ENCODE measurements around the gene FRRS1.
"Not testable (repeated sequence)": the region's sequence is repeated elsewhere in the genome, so short reads cannot be mapped to it uniquely, and the experiment has no call there.

The FRRS1 gene

DNA sequence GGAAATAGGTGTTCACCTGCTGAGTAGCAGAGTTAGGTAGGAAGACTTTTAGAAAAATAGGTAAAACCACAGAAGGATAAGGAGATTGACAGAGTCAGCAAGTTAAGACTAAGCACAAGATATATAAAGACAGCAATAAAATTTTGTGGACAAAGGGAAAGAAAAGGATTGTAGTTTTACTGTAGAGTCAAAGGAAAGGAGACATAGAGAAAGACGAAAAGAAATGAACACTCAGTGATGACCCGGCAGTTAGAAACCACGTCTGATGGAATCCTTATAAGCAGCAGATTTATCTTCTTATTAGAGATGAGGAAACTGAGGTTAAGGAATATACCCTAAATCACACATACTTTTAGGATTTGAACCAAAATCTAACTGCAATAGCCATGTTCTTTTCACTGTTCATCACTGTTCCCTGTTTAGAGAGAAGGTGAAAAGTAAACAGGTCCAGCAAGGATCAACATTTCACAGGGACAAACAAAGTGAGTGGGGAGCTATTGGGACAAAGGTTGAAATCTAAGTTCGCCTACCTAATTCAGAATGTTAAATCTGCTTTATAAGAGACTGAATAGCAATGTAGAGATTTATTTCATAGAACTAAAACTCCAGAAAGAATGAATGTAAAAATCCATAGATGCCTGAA, 6.8 kb downstream of the FRRS1 start:
- Histone ChIP-seq H3K4me3 (ENCODE audit: insufficient read depth, low read length, poor library complexity, severe bottlenecking) (no peak overlapping the region), H3K79me2 (ENCODE audit: insufficient read depth, low read length) (peaks cover 3% of the 10 kb centered on the region), H3K27me3 (ENCODE audit: low read length) (no peaks in the 10 kb centered on the region), H3K9me3 (ENCODE audit: insufficient read depth, low read length) (0 out of 2 replicates have a peak, but pooled peaks cover 3% of the 10 kb centered on the region), H3K9me2 (replicated peaks; ENCODE audit: insufficient read depth, low read length) (no peaks in the 10 kb centered on the region), H4K20me1 (ENCODE audit: low read depth, low read length) (peaks cover 5% of the 10 kb centered on the region; the same call in 1 of the 2 replicates), H3K4me2 (ENCODE audit: low read depth, low read length, poor library complexity, severe bottlenecking) (no peak overlapping the region), H3F3A (ENCODE audit: insufficient read depth) (peaks cover 8% of the 10 kb centered on the region; the same call in 1 of the 2 replicates), H3K36me3 (ENCODE audit: low read length) (peaks cover 8% of the 10 kb centered on the region), H2AFZ (ENCODE audit: low read depth, low read length, severe bottlenecking) (no peak overlapping the region), H3K27ac (ENCODE audit: low read depth, low read length) (no peak overlapping the region), H3K9ac (ENCODE audit: low read length) (no peak overlapping the region)
- TF ChIP-seq EZH2phosphoT487 (conservative IDR thresholded peaks at IDR 0.05; ENCODE audit: low read length): no peak
- TF ChIP-seq, protein P1, sequence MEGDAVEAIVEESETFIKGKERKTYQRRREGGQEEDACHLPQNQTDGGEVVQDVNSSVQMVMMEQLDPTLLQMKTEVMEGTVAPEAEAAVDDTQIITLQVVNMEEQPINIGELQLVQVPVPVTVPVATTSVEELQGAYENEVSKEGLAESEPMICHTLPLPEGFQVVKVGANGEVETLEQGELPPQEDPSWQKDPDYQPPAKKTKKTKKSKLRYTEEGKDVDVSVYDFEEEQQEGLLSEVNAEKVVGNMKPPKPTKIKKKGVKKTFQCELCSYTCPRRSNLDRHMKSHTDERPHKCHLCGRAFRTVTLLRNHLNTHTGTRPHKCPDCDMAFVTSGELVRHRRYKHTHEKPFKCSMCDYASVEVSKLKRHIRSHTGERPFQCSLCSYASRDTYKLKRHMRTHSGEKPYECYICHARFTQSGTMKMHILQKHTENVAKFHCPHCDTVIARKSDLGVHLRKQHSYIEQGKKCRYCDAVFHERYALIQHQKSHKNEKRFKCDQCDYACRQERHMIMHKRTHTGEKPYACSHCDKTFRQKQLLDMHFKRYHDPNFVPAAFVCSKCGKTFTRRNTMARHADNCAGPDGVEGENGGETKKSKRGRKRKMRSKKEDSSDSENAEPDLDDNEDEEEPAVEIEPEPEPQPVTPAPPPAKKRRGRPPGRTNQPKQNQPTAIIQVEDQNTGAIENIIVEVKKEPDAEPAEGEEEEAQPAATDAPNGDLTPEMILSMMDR (IDR thresholded peaks at IDR 0.05; ENCODE audit: insufficient read depth, low read length, poor library complexity, severe bottlenecking): no peak

DNA sequence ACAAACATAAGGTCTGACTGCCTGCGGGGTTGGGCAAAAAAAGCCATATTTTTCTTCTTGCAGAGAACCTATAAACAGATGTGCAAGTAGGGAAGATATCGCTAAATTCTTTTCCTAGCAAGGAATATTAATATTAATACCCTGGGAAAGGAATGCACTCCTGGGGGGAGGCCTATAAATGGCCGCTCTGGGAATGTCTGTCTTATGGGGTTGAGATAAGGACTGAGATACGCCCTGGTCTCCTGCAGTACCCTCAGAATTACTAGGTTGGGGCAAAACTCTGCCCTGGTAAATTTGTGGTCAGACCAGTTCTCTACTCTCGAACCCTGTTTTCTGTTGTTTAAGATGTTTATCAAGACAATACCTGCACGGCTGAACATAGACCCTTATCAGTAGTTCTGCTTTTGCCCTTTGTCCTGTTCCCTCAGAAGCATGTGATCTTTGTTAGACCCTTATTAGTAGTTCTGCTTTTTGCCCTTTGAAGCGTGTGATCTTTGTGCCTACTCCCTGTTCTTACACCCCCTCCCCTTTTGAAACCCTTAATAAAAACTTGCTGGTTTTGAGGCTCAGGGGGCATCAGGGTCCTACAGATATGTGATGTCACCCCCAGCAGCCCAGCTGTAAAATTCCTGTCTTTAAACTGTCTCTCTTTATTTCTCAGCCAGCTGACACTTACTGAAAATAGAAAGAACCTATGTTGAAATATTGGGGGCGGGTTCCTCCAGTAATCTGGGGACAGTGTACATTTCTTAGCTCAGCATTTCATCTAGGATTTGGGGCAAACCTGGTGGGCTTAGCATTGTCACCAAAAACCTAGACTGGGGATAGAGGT, 7.5 kb downstream of the FRRS1 start:
- not testable (repeated sequence) for H3K36me3 ChIP-seq (ENCODE audit: low read length); H3F3A ChIP-seq (ENCODE audit: insufficient read depth); H3K9me2 ChIP-seq (replicated peaks; ENCODE audit: insufficient read depth, low read length); H3K4me3 ChIP-seq (ENCODE audit: insufficient read depth, low read length, poor library complexity, severe bottlenecking); H3K9ac ChIP-seq (ENCODE audit: low read length); H3K27me3 ChIP-seq (ENCODE audit: low read length); H3K9me3 ChIP-seq (ENCODE audit: insufficient read depth, low read length); H2AFZ ChIP-seq (ENCODE audit: low read depth, low read length, severe bottlenecking); H3K27ac ChIP-seq (ENCODE audit: low read depth, low read length); H4K20me1 ChIP-seq (ENCODE audit: low read depth, low read length); H3K4me2 ChIP-seq (ENCODE audit: low read depth, low read length, poor library complexity, severe bottlenecking); H3K79me2 ChIP-seq (ENCODE audit: insufficient read depth, low read length)

DNA sequence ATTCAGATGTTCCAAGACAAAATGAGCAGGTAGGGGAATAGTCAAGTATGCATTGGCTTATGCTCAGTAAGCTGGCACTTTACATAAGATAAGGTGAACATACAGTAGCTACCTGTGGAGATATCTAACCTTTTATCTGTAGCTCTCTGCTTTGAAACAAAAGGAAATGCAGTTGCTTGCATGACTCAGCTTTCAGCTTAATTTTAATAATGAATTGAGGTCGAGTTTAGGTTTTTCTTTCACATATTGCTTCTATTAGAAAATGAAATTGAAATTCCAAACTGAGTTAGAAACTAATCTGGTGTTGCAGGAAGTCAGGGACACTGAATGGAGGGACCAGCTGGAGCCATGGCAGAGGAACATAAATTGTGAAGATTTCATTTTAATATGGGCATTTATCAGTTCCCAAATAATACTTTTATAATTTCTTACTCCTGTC, 8.3 kb downstream of the FRRS1 start:
- Histone ChIP-seq H3K27ac (ENCODE audit: low read depth, low read length) (no peak overlapping the region), H2AFZ (ENCODE audit: low read depth, low read length, severe bottlenecking) (no peak overlapping the region), H3K4me2 (ENCODE audit: low read depth, low read length, poor library complexity, severe bottlenecking) (no peak overlapping the region), H3K27me3 (ENCODE audit: low read length) (no peaks in the 10 kb centered on the region), H3F3A (ENCODE audit: insufficient read depth) (peaks cover 8% of the 10 kb centered on the region; the same call in 1 of the 2 replicates), H4K20me1 (ENCODE audit: low read depth, low read length) (peaks cover 5% of the 10 kb centered on the region; the same call in 1 of the 2 replicates), H3K4me3 (ENCODE audit: insufficient read depth, low read length, poor library complexity, severe bottlenecking) (no peak overlapping the region), H3K36me3 (ENCODE audit: low read length) (peaks cover 8% of the 10 kb centered on the region), H3K79me2 (ENCODE audit: insufficient read depth, low read length) (peaks cover 3% of the 10 kb centered on the region; the same call in 1 of the 2 replicates), H3K9me3 (ENCODE audit: insufficient read depth, low read length) (0 out of 2 replicates have a peak, but pooled peaks cover 3% of the 10 kb centered on the region), H3K9me2 (replicated peaks; ENCODE audit: insufficient read depth, low read length) (no peaks in the 10 kb centered on the region), H3K9ac (ENCODE audit: low read length) (no peak overlapping the region)
- TF ChIP-seq, protein P1 (IDR thresholded peaks at IDR 0.05; ENCODE audit: insufficient read depth, low read length, poor library complexity, severe bottlenecking): no peak
- no peak for TF ChIP-seq EZH2phosphoT487 (conservative IDR thresholded peaks at IDR 0.05; ENCODE audit: low read length)
